NB4 (cell line): ENCODE data around the gene MUC5B.
"Not testable (repeated sequence)": the region's sequence is repeated elsewhere in the genome, so short reads cannot be mapped to it uniquely, and the experiment has no call there.

Experiments
- POLR2A ChIP-seq: IDR thresholded peaks from 2 replicates; pipeline ENCODE4 v1.6.1; 2011; ENCODE audit warnings: mild to moderate bottlenecking; ENCODE audit not compliant: insufficient read length; ENCODE audit errors: extremely low read depth
- TF ChIP-seq, protein P1 (sequence below): IDR thresholded peaks from one replicate; pipeline ENCODE4 v1.5.1; 2012; ENCODE audit warnings: low read depth, low read length

DNA sequence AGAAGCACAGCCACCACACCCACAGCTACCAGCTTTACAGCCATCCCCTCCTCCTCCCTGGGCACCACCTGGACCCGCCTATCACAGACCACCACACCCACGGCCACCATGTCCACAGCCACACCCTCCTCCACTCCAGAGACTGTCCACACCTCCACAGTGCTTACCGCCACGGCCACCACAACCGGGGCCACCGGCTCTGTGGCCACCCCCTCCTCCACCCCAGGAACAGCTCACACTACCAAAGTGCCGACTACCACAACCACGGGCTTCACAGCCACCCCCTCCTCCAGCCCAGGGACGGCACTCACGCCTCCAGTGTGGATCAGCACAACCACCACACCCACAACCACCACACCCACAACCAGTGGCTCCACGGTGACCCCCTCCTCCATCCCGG, 27.5 kb downstream of the MUC5B start:
- not testable (repeated sequence) for TF ChIP-seq POLR2A
- TF ChIP-seq, protein P1, sequence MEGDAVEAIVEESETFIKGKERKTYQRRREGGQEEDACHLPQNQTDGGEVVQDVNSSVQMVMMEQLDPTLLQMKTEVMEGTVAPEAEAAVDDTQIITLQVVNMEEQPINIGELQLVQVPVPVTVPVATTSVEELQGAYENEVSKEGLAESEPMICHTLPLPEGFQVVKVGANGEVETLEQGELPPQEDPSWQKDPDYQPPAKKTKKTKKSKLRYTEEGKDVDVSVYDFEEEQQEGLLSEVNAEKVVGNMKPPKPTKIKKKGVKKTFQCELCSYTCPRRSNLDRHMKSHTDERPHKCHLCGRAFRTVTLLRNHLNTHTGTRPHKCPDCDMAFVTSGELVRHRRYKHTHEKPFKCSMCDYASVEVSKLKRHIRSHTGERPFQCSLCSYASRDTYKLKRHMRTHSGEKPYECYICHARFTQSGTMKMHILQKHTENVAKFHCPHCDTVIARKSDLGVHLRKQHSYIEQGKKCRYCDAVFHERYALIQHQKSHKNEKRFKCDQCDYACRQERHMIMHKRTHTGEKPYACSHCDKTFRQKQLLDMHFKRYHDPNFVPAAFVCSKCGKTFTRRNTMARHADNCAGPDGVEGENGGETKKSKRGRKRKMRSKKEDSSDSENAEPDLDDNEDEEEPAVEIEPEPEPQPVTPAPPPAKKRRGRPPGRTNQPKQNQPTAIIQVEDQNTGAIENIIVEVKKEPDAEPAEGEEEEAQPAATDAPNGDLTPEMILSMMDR, result not testable (repeated sequence)
